GM23338 (cell line): Measurements from ENCODE around the gene CELA3A. TPM values are rescaled to one million over a fixed set of nuclear protein-coding genes. Genes with fewer than 3 reads are reported as not detected.

Source experiments
- ATAC-seq: fragments of 200-7000 bp; cut with Tn5 transposase; 3 replicates; pipeline ENCODE4 v1.9.1; 2020
- DNase-seq: peaks from one replicate; pipeline ENCODE4 v3.0.0-alpha.2; 2015; ENCODE audit warnings: low spot score
- H2AFZ ChIP-seq: fragments of 200-600 bp; sonication (generic); 2 replicates; pipeline ENCODE4 v1.8.0; 2016; ENCODE audit warnings: antibody characterized with exemption, mild to moderate bottlenecking, moderate library complexity
- H3F3A ChIP-seq: fragments of 200-600 bp; sonication (generic); replicated peaks from 2 replicates; pipeline ENCODE4 v1.8.0; 2017; ENCODE audit warnings: antibody characterized with exemption, mixed run types, low read depth
- H3K27ac ChIP-seq: fragments of 200-600 bp; sonication (generic); 2 replicates; pipeline ENCODE4 v1.6.1; 2016; ENCODE audit warnings: low read depth
- H3K27me3 ChIP-seq: fragments of 200-600 bp; sonication (generic); 2 replicates; pipeline ENCODE4 v1.8.0; 2016; ENCODE audit warnings: mild to moderate bottlenecking, mixed run types, moderate library complexity; ENCODE audit not compliant: insufficient read depth
- H3K36me3 ChIP-seq: fragments of 200-600 bp; sonication (generic); 2 replicates; pipeline ENCODE4 v1.8.0; 2016; ENCODE audit warnings: mild to moderate bottlenecking; ENCODE audit not compliant: insufficient read depth
- H3K4me1 ChIP-seq: fragments of 200-600 bp; sonication (generic); 2 replicates; pipeline ENCODE4 v1.8.0; 2016; ENCODE audit warnings: mild to moderate bottlenecking, moderate library complexity; ENCODE audit not compliant: insufficient read depth
- H3K4me2 ChIP-seq: fragments of 200-600 bp; sonication (generic); 2 replicates; pipeline ENCODE4 v1.7.1; 2017; ENCODE audit warnings: mixed run types
- H3K4me3 ChIP-seq: fragments of 200-600 bp; sonication (generic); 2 replicates; pipeline ENCODE4 v1.6.1; 2016; ENCODE audit warnings: mixed run types
- H3K79me2 ChIP-seq: fragments of 200-600 bp; sonication (generic); replicated peaks from 2 replicates; pipeline ENCODE4 v1.8.0; 2017; ENCODE audit warnings: mild to moderate bottlenecking; ENCODE audit not compliant: insufficient read depth
- H3K9me2 ChIP-seq: fragments of 200-600 bp; sonication (generic); 2 replicates; pipeline ENCODE4 v1.8.0; 2017; ENCODE audit not compliant: insufficient read depth
- H4K20me1 ChIP-seq: fragments of 200-600 bp; sonication (generic); replicated peaks from 2 replicates; pipeline ENCODE4 v1.8.0; 2017; ENCODE audit warnings: mild to moderate bottlenecking; ENCODE audit not compliant: insufficient read depth
- H3K27ac Mint-ChIP-seq: 2 replicates; pipeline ENCODE4 v1.8.0; 2020; ENCODE audit warnings: inconsistent platforms, mild to moderate bottlenecking, moderate library complexity, mixed read lengths
- H3K27me3 Mint-ChIP-seq: 3 replicates; pipeline ENCODE4 v1.8.0; 2022; ENCODE audit warnings: low read depth, mild to moderate bottlenecking, moderate library complexity, mixed read lengths, inconsistent platforms; ENCODE audit not compliant: insufficient read depth, poor library complexity
- H3K36me3 Mint-ChIP-seq: 3 replicates; pipeline ENCODE4 v1.8.0; 2021; ENCODE audit warnings: low read depth, mild to moderate bottlenecking, inconsistent platforms, moderate library complexity, mixed read lengths
- H3K4me1 Mint-ChIP-seq: 3 replicates; pipeline ENCODE4 v1.8.0; 2020; ENCODE audit warnings: mild to moderate bottlenecking, inconsistent platforms, mixed read lengths
- H3K4me3 Mint-ChIP-seq: 3 replicates; pipeline ENCODE4 v1.8.0; 2021; ENCODE audit warnings: moderate library complexity, mild to moderate bottlenecking, inconsistent platforms, mixed read lengths
- H3K9me3 Mint-ChIP-seq: 3 replicates; pipeline ENCODE4 v1.8.0; 2020; ENCODE audit warnings: moderate library complexity, mild to moderate bottlenecking, inconsistent platforms, mixed read lengths
- CREB1 ChIP-seq: fragments of 250-450 bp; sonication (Bioruptor Pico); IDR thresholded peaks from 2 replicates; pipeline ENCODE4 v1.5.0; 2020; ENCODE audit warnings: low read depth, mild to moderate bottlenecking, moderate library complexity
- EZH2 ChIP-seq: fragments of 200-600 bp; sonication (generic); IDR thresholded peaks from one replicate; pipeline ENCODE4 v1.8.0; 2017; ENCODE audit warnings: antibody characterized with exemption, mild to moderate bottlenecking, low read depth; ENCODE audit not compliant: unreplicated experiment
- EZH2phosphoT487 ChIP-seq: fragments of 200-600 bp; sonication (generic); IDR thresholded peaks from one replicate; pipeline ENCODE4 v1.8.1; 2018; ENCODE audit warnings: antibody characterized with exemption; ENCODE audit not compliant: unreplicated experiment
- JUNB ChIP-seq: IDR thresholded peaks from one replicate; pipeline ENCODE4 v1.6.1; 2016; ENCODE audit warnings: antibody characterized with exemption; ENCODE audit not compliant: unreplicated experiment
- ZNF114 ChIP-seq: fragments of 250-450 bp; sonication (Bioruptor Pico); IDR thresholded peaks from 2 replicates; pipeline ENCODE4 v1.5.0; 2020; ENCODE audit warnings: mild to moderate bottlenecking, moderate library complexity
- ZNF331 ChIP-seq: fragments of 250-450 bp; sonication (Bioruptor Pico); IDR thresholded peaks from 2 replicates; pipeline ENCODE4 v1.5.0; 2020; ENCODE audit warnings: low read depth, mild to moderate bottlenecking, moderate library complexity
- polyA plus RNA-seq: library from polyadenylated mRNA; unstranded; fragments of >200 nt; fragmentation: Nextera tagmentation; extraction: Ambion mirVana; gene quantifications from 2 replicates; pipeline ENCODE4 v1.2.1, GENCODE V29; 2016
- total RNA-seq: library from RNA; depleted of rRNA; stranded (reverse); fragments of >200 nt; shearing (Covaris generic); gene quantifications from 2 replicates; pipeline ENCODE4 v1.2.3, GENCODE V29; 2014
- TF ChIP-seq, protein P1 (sequence below): fragments of 250-450 bp; sonication (Bioruptor Pico); IDR thresholded peaks from 2 replicates; pipeline ENCODE4 v1.5.0; 2020; ENCODE audit warnings: mild to moderate bottlenecking, moderate library complexity
- TF ChIP-seq, protein P2 (sequence below): IDR thresholded peaks from one replicate; pipeline ENCODE4 v1.6.1; 2018; ENCODE audit warnings: antibody characterized with exemption; ENCODE audit not compliant: unreplicated experiment

CELA3A gene
- total and polyA plus RNA-seq, 2 experiments from 2014 or later = not detected

DNA sequence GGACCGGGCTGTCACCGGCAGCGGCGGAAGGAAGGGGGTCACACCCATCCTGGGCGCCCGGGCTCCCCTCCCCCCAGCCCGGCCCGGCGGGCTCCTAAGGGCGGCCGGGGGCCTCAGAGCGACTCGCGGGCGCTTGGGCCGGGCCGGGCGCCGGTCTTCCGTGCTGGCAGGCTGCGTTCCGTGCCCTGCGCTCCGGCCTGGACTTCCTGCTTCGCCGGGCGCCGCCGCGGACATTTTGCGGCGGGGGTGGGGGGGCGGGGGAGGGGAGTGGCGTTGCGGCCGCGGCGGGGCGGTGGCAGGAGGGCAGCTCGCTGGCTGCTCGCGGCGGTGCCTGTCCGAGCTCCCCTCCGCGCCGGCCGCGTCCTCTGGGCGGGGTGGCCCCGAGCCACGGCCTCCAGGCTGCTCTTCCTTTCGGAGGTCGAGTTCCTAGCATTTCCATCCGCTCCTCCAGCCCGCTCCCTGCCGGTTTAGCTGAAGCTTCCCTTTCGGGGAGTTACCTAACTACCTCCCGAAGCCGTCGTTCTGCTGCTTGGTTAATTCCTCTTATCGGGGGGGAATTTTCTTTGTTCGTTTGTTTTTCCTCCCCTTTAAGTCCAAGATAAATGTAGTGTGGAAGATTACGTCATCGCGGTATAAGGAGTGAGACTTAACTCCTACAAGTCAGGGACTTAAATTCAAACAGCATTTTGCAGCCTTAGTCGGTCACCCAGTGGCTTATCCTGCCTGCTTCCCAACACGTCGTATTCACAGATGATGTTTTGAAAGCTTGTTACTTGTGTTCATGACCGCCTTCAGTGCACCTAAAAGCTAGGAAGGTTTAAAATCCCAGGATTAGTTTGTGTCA is 51.8 kb downstream of the CELA3A start:
- Histone ChIP-seq H3K27ac (peak overlapping the region; percentile 98), H3K4me2 (peak overlapping the region; percentile 84), H2AFZ (no peak overlapping the region), H3K79me2 (peaks cover 50% of the 10 kb centered on the region), H3K9me2 (no peaks in the 10 kb centered on the region), H4K20me1 (peaks cover 22% of the 10 kb centered on the region), H3K4me1 (peaks cover 24% of the 10 kb centered on the region), H3K36me3 (no peaks in the 10 kb centered on the region; the same call in 1 of the 2 replicates), H3K27me3 (no peaks in the 10 kb centered on the region), H3F3A (peaks cover 10% of the 10 kb centered on the region), H3K4me3 (peak overlapping the region; percentile 74)
- no peaks in the 10 kb centered on the region for H3K9me3 Mint-ChIP-seq
- peaks cover 6% of the 10 kb centered on the region for H3K27me3 Mint-ChIP-seq
- TF ChIP-seq JUNB = no peak
- TF ChIP-seq CREB1 (CRISPR knock-in tag) = peak; percentile 37; the same call in 1 of the 2 replicates
- H3K36me3 Mint-ChIP-seq = peaks cover 20% of the 10 kb centered on the region; the same call in 2 of the 3 replicates
- ATAC-seq (peak; percentile 63), DNase-seq (peak; percentile 77)
- peak overlapping the region; percentile 97 for H3K27ac Mint-ChIP-seq
- H3K4me3 Mint-ChIP-seq = peak overlapping the region; percentile 98
- peaks cover 24% of the 10 kb centered on the region for H3K4me1 Mint-ChIP-seq

DNA sequence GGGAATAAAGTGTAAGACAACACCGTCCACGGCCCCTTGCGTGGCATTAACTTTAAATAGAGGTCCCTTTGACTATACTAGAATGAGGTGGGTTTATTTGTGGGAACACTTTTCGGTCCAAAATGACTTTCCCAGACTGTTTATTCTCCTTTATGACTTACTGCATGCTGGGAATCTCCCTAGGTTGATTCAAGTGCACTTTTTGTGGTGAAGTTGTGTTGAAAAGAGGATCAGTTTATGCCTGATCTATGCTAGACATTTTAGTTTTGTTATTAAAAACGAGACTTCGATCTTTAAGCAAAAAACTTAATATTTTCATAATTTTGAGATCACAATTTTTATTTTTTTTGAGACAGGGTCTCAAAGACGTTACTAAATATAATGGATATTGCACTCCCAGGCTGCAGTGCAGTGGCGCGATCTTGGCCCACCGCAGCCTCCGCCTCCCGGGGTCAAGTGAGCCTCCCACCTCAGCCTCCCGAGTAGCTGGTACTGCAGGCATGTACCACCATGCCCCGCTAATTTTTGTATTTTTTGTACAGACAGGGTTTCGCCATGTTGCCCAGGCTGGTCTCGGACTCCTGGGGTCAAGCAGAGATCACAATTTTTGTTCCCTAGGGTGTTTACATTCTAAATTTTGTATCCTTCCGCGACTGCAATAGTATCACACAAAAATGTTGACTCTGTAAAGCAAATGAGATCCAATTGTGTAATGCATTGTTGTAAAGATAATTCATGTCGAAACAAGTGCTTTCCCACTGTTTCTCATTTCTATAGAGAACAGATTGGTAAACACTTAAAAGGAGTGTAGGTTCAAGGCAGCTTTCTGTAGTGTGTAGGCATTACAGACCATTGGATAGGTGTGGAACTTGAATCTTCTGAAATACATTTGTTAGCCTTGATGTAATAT is 52.7 kb downstream of the CELA3A start:
- DNase-seq (no peak), ATAC-seq (no peak)
- H3K4me2 ChIP-seq = peak overlapping the region; percentile 84
- H3K27ac ChIP-seq = peak overlapping the region; percentile 85
- no peaks in the 10 kb centered on the region for H3K9me2 ChIP-seq
- H3F3A ChIP-seq = peaks cover 10% of the 10 kb centered on the region
- Mint-ChIP-seq H3K27me3 (peaks cover 6% of the 10 kb centered on the region), H3K4me3 (peak overlapping the region; percentile 98), H3K9me3 (no peaks in the 10 kb centered on the region), H3K36me3 (peaks cover 20% of the 10 kb centered on the region; the same call in 2 of the 3 replicates), H3K4me1 (peaks cover 17% of the 10 kb centered on the region), H3K27ac (peak overlapping the region; percentile 97)
- H4K20me1 ChIP-seq = peaks cover 25% of the 10 kb centered on the region
- peaks cover 24% of the 10 kb centered on the region for H3K4me1 ChIP-seq
- no peaks in the 10 kb centered on the region for H3K27me3 ChIP-seq
- H3K4me3 ChIP-seq = peak overlapping the region; percentile 74
- no peaks in the 10 kb centered on the region; the same call in 1 of the 2 replicates for H3K36me3 ChIP-seq
- H3K79me2 ChIP-seq = peaks cover 59% of the 10 kb centered on the region
- H2AFZ ChIP-seq = no peak overlapping the region
- TF ChIP-seq ZNF331 (CRISPR knock-in tag) (no peak), EZH2phosphoT487 (no peak), ZNF114 (CRISPR knock-in tag) (no peak), EZH2 (no peak)
- TF ChIP-seq, protein P1, sequence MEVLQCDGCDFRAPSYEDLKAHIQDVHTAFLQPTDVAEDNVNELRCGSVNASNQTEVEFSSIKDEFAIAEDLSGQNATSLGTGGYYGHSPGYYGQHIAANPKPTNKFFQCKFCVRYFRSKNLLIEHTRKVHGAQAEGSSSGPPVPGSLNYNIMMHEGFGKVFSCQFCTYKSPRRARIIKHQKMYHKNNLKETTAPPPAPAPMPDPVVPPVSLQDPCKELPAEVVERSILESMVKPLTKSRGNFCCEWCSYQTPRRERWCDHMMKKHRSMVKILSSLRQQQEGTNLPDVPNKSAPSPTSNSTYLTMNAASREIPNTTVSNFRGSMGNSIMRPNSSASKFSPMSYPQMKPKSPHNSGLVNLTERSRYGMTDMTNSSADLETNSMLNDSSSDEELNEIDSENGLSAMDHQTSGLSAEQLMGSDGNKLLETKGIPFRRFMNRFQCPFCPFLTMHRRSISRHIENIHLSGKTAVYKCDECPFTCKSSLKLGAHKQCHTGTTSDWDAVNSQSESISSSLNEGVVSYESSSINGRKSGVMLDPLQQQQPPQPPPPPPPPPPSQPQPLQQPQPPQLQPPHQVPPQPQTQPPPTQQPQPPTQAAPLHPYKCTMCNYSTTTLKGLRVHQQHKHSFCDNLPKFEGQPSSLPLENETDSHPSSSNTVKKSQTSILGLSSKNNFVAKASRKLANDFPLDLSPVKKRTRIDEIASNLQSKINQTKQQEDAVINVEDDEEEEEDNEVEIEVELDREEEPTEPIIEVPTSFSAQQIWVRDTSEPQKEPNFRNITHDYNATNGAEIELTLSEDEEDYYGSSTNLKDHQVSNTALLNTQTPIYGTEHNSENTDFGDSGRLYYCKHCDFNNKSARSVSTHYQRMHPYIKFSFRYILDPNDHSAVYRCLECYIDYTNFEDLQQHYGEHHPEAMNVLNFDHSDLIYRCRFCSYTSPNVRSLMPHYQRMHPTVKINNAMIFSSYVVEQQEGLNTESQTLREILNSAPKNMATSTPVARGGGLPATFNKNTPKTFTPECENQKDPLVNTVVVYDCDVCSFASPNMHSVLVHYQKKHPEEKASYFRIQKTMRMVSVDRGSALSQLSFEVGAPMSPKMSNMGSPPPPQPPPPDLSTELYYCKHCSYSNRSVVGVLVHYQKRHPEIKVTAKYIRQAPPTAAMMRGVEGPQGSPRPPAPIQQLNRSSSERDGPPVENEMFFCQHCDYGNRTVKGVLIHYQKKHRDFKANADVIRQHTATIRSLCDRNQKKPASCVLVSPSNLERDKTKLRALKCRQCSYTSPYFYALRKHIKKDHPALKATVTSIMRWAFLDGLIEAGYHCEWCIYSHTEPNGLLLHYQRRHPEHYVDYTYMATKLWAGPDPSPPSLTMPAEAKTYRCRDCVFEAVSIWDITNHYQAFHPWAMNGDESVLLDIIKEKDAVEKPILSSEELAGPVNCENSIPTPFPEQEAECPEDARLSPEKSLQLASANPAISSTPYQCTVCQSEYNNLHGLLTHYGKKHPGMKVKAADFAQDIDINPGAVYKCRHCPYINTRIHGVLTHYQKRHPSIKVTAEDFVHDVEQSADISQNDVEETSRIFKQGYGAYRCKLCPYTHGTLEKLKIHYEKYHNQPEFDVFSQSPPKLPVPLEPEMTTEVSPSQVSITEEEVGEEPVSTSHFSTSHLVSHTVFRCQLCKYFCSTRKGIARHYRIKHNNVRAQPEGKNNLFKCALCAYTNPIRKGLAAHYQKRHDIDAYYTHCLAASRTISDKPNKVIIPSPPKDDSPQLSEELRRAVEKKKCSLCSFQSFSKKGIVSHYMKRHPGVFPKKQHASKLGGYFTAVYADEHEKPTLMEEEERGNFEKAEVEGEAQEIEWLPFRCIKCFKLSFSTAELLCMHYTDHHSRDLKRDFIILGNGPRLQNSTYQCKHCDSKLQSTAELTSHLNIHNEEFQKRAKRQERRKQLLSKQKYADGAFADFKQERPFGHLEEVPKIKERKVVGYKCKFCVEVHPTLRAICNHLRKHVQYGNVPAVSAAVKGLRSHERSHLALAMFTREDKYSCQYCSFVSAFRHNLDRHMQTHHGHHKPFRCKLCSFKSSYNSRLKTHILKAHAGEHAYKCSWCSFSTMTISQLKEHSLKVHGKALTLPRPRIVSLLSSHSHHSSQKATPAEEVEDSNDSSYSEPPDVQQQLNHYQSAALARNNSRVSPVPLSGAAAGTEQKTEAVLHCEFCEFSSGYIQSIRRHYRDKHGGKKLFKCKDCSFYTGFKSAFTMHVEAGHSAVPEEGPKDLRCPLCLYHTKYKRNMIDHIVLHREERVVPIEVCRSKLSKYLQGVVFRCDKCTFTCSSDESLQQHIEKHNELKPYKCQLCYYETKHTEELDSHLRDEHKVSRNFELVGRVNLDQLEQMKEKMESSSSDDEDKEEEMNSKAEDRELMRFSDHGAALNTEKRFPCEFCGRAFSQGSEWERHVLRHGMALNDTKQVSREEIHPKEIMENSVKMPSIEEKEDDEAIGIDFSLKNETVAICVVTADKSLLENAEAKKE (CRISPR knock-in tag) = no peak
- TF ChIP-seq, protein P2, sequence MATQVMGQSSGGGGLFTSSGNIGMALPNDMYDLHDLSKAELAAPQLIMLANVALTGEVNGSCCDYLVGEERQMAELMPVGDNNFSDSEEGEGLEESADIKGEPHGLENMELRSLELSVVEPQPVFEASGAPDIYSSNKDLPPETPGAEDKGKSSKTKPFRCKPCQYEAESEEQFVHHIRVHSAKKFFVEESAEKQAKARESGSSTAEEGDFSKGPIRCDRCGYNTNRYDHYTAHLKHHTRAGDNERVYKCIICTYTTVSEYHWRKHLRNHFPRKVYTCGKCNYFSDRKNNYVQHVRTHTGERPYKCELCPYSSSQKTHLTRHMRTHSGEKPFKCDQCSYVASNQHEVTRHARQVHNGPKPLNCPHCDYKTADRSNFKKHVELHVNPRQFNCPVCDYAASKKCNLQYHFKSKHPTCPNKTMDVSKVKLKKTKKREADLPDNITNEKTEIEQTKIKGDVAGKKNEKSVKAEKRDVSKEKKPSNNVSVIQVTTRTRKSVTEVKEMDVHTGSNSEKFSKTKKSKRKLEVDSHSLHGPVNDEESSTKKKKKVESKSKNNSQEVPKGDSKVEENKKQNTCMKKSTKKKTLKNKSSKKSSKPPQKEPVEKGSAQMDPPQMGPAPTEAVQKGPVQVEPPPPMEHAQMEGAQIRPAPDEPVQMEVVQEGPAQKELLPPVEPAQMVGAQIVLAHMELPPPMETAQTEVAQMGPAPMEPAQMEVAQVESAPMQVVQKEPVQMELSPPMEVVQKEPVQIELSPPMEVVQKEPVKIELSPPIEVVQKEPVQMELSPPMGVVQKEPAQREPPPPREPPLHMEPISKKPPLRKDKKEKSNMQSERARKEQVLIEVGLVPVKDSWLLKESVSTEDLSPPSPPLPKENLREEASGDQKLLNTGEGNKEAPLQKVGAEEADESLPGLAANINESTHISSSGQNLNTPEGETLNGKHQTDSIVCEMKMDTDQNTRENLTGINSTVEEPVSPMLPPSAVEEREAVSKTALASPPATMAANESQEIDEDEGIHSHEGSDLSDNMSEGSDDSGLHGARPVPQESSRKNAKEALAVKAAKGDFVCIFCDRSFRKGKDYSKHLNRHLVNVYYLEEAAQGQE = no peak
